ENCODE measurements around the gene NFKBIA.
A peak's percentile ranks its signal among the peaks of the same experiment; 100 is the strongest.
"Not testable (repeated sequence)": the region's sequence is repeated elsewhere in the genome, so short reads cannot be mapped to it uniquely, and the experiment has no call there.

The NFKBIA gene

GRCh38 chr14:35407306-35407630 lies 2.7 kb upstream of the NFKBIA start:
- DNase-seq, result no peak

- DNase-seq, result peak; percentile 85
Observed at GRCh38 chr14:35406506-35407305, 2.2 kb upstream of the NFKBIA start.

GRCh38 chr14:35406090-35406489 lies 1.5 kb upstream of the NFKBIA start:
- DNase-seq, result no peak

- DNase-seq, result peak; percentile 76
Observed at GRCh38 chr14:35405304-35405996, 901 bp upstream of the NFKBIA start.

- peak; percentile 99 for DNase-seq
Observed at GRCh38 chr14:35403603-35404448, 723 bp downstream of the NFKBIA start.

GRCh38 chr14:35403114-35403602 lies 1.4 kb downstream of the NFKBIA start:
- no peak for DNase-seq

GRCh38 chr14:35402323-35403113 lies 2.0 kb downstream of the NFKBIA start:
- DNase-seq, result no peak

- no peak for DNase-seq
Observed at GRCh38 chr14:35401422-35402265, 2.9 kb downstream of the NFKBIA start.

GRCh38 chr14:35400648-35401421 lies 3.7 kb downstream of the NFKBIA start:
- peak; percentile 49 for DNase-seq

GRCh38 chr14:35399083-35399937 lies 5.2 kb downstream of the NFKBIA start:
- DNase-seq, result no peak

GRCh38 chr14:35398071-35398584 lies 6.4 kb downstream of the NFKBIA start:
- DNase-seq, result peak; percentile 19

- DNase-seq, result not testable (repeated sequence)
Observed at GRCh38 chr14:35396610-35397009, 7.9 kb downstream of the NFKBIA start.

GRCh38 chr14:35395283-35395682 lies 9.3 kb downstream of the NFKBIA start:
- DNase-seq, result no peak

- no peak for DNase-seq
Observed at GRCh38 chr14:35394326-35395013, 10.1 kb downstream of the NFKBIA start.

- DNase-seq, result no peak
Observed at GRCh38 chr14:35393826-35394225, 10.7 kb downstream of the NFKBIA start.

- DNase-seq, result no peak
Observed at GRCh38 chr14:35392103-35392502, 12.4 kb downstream of the NFKBIA start.

- no peak for DNase-seq
Observed at GRCh38 chr14:35391388-35391710, 13.2 kb downstream of the NFKBIA start.

- DNase-seq, result peak; percentile 85
Observed at GRCh38 chr14:35390577-35391387, 13.8 kb downstream of the NFKBIA start.

All from NCI-H69 (cell line).